NCI-H2029 treated with DMSO at 0.1 percent for 48 hours (cell line): ENCODE data around the gene TLR5.

Source experiments
- DNase-seq: peaks from one replicate; lab custom pipeline; 2025; lab: John Stamatoyannopoulos, UW

Gene TLR5

GRCh38 chr1:223110952-223111351, 32.1 kb downstream of the TLR5 start:
- no peak for DNase-seq

GRCh38 chr1:223109581-223110026, 33.4 kb downstream of the TLR5 start:
- DNase-seq, result no peak

GRCh38 chr1:223106856-223107255, 36.2 kb downstream of the TLR5 start:
- DNase-seq, result no peak

DNA sequence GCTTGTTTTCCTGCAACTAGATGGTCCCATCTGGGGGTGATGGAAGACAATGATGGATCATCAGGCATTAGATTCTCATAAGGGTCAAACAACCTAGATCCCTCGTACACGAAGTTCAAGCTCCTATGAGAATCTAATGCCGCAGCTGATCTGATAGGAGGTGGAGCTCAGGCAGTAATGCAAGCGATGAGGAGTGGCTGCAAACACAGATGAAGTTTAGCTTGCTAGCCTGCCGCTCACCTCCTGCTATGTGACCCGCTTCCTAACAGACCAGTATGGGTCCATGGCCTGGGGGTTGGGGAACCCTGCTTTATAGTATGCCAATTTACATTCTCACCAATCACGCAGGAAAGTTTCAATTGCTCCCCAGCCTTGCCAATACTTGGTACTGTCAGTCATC, 37.5 kb downstream of the TLR5 start:
- DNase-seq, result no peak

- DNase-seq, result peak; percentile 77
Observed at GRCh38 chr1:223102797-223103533, 40.1 kb downstream of the TLR5 start.

DNA sequence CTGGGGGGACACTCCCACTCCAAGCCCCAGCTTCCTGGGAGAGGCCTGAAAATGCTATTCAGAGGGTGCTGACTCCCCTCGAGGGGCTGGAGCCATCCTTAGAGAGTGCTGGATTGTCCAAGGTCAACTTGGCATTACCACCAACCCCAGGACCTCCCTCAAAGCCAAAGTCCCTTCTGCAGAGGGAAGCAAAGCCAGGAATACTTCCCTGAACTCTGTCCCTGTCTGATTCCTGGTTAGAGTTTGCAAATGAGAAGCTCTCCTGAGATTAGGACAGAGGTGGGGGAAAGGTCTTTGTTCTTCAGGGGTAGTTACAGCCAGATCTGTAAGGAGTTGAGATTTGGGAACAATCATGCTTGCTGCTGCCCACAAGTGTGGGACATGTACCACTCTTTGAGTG, 45.3 kb downstream of the TLR5 start:
- no peak for DNase-seq

DNA sequence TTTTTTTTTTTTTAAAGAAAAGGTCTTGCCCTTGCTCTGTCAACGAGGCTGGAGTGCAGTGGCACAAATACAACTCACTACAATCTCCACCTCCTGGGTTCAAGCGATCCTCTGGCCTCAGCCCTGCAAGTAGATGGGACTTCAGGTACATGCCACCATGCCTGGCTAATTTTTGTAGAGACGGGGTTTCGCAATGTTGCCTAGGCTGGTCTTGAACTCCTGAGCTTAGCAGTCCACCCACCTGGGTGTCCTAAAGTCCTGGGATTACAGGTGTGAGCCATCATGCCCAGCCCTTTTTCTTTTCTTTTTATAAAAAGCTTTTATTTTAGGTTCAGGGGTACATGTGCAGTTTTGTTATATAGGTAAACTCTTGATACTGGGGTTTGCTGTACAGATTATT, 47.2 kb downstream of the TLR5 start:
- DNase-seq, result no peak

- no peak for DNase-seq
Observed at GRCh38 chr1:223091896-223092295, 51.2 kb downstream of the TLR5 start.

- DNase-seq, result no peak
Observed at GRCh38 chr1:223089250-223089649, 53.8 kb downstream of the TLR5 start.

DNA sequence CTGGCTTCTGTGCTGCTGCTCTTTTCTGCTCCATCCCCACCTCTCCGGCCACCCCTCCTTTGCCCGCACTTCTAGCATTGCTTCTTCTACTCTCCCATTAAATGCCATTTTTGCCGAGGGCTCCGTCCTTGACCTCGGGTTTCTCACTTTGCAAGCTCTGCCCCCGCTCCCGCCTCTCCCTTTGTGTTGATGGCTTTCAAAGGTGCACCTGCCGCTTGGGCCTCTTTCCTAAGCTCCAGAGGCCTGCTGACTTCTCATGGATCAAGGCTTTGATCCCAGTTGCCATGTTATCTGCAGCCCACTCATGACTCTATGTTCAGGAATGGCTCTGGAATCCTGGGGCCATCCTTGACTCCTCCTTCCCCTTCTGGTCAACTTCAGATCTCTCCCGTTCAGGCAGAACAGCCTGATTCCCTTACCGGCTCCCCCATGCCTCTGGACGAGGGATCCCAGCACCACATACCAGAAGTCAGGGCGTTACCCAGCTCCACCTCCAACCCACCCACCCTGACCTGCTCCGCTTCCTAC, 54.3 kb downstream of the TLR5 start:
- no peak for DNase-seq

GRCh38 chr1:223087291-223088255, 55.5 kb downstream of the TLR5 start:
- no peak for DNase-seq

GRCh38 chr1:223084464-223084866, 58.6 kb downstream of the TLR5 start:
- DNase-seq, result no peak

DNA sequence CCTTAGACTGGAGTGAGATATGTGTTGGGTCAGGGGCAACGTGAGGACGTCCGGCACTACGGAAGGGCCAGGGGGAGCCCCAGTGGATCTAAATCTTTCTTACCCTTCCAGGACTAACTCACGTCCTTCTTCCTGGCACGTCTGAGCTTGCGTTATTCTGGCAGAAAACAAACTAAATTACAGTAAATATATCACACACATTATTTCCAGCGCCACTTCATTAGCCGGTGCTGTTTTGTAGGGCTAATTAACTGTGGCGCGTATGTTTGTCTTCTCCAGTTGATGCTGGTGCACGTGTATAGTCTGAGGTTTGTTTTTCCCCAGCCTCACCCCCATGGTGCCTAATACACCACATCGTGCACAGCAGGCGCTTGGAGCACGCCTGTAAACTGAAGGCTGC, 59.2 kb downstream of the TLR5 start:
- DNase-seq, result no peak

DNA sequence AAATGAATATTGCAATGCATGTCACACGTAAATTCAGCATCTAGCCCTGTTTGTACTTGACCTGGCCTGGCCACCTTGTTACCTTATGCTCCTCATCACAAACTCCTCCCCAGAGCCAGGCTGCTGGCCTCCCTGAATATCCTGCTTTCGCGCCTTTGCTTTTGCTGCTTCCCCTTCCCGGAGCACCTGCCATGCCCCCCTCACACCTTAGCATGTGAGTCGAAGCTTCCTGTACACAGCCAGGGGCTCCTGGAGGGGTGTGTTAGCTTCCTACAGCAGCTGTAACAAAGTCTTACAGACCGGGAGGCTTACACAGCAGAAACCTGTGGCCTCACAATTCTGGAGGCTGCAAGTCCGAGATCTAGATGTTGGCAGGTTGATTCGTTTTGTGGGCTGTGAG, 60.1 kb downstream of the TLR5 start:
- no peak for DNase-seq

GRCh38 chr1:223081181-223081994, 61.7 kb downstream of the TLR5 start:
- peak; percentile 61 for DNase-seq

- DNase-seq, result no peak
Observed at GRCh38 chr1:223079498-223079897, 63.5 kb downstream of the TLR5 start.

DNA sequence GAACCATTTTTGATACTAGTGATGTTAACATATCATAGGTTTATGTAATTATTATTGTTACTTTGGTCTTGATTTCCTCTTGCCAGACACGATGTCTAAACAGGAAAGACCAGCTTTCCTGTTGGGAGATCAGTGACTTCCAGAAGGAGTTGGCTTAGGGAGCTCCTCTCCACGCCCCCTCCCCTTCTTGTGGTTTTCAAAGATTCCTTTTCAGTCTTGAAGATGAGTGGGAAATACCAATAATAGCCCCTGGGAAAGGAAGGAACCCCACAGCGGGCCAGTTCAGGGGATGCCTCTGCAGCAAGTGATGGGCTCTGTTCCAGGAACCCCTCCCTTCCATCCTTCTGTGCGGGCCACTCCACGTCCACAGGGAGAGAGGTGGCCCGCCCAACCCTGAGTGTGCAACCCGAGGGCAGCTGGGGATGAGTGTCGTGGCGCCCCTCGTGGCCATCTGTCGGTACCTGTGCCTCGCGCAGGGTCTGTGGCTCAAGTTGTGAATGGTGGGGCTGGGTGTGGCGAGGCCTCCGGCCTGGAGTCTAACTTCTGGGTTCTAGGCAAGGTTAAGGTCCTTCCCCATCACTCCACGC, 65.7 kb downstream of the TLR5 start:
- DNase-seq, result no peak

DNA sequence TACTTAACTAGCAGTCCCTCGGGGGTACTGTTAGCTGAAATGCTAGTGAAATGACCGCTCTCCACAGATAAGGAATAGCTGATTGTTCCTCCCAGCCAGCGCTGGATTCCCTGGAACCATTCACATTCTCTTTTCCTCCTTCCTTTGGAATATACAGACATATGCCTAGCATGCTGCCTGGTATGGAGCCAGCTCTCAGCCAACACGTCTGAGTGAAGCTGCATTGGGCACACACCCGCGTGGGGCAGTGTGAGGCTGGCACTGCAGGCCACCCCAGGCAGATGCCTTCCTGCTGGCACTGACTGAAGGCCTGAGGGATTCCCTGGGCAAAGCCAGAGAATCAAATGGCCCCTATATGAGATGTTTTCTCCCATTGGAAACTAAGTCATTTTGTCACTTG, 66.7 kb downstream of the TLR5 start:
- DNase-seq, result no peak

DNA sequence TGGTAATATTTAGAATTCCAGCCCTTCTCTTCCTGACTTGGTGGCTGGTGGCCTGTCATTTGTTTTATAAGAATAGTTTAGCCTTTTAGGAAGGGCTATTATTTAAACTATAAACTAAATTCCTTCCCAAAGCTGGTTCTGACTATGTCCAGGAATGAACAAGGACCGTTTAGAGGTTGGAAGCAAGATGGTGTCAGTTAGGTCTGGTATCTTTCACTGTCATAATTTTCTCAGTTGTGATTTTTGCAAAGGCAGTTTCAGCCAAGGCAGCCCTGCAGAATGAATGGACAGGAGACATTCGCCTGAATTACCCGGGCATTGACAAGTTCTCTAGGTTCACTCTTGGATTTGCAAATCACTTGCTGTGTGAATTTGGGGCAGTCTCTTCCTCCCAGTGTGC, 67.2 kb downstream of the TLR5 start:
- no peak for DNase-seq

DNA sequence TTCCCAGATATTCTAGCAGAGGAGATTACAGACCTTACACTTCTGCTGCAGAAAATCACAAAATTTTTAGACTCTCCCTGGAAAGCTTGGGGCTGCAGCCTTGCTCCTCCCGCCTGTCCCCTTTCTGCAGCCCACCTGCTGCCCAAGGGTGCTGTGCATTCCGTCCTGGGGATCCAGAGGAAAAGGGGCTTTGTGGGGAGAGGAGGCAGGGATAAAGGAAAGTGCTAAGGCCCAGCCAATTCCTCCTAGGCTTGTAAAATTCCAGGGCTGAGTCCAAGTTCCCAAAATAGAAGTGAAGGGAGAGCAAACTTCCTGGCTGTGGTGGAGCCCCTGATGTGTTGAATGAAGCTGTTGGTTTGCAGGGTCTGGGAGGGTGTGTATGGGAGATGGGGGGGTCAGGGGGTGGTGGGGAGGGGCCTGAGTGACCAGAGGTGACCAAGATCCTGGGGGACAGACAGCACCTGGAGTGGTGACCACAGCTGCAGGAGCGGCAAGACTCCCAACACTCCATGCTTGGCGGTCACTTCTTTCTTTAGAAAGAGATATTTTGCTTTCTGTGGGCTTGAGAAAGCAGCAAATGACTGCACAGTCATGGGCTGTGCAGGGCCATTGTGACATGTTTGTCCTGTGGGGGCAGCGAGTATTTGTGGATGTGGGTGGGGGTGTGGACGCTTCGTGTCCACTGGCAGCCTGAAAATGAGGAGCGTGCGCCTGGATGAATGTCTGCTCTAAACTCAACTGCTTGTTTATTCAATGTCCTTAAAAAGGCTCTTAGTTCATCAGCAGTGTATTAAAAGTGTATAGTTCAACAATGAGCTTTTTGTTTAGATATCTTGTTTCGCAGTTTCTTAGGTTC, 68.4 kb downstream of the TLR5 start:
- peak; percentile 45 for DNase-seq
